Stimulated activated CD4-positive, alpha-beta T cell treated with anti-CD3 and anti-CD28 coated beads, Interleukin-4, amount 100 ng/mL, for 1 hour (primary cell): ENCODE measurements around the gene KCNH5.
"Not testable (repeated sequence)": the region's sequence is repeated elsewhere in the genome, so short reads cannot be mapped to it uniquely, and the experiment has no call there.

Source experiments
- DNase-seq: peaks from one replicate; pipeline ENCODE4 v3.0.0-alpha.2; 2020

The KCNH5 gene

GRCh38 chr14:62864588-62864987 is 180.7 kb downstream of the KCNH5 start:
- no peak for DNase-seq

- not testable (repeated sequence) for DNase-seq
Measured at GRCh38 chr14:62858011-62858410, 187.2 kb downstream of the KCNH5 start.

DNA sequence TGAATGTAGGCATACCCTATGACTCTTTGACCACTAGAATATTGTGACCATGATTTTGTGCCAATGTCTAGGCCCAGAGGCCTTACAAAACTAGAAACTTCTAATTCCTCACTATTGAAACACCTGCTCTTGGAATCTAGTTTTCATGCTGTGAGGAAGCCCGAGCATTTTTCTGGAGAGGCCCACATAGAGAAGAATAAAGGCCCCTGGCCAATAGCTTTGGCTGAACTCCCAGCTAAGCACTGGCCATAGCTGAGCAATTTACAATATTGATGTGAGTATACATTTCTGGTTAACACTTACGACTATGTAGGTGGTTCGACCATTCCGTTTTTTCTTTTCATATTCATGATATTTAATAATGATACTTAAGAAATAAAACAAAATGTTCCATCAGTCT is 190.3 kb downstream of the KCNH5 start:
- DNase-seq = no peak

GRCh38 chr14:62847168-62847567 is 198.1 kb downstream of the KCNH5 start:
- DNase-seq = no peak

- no peak for DNase-seq
Measured at GRCh38 chr14:62844546-62844945, 200.7 kb downstream of the KCNH5 start.

- DNase-seq = no peak
Measured at GRCh38 chr14:62824086-62824485, 221.2 kb downstream of the KCNH5 start.

DNA sequence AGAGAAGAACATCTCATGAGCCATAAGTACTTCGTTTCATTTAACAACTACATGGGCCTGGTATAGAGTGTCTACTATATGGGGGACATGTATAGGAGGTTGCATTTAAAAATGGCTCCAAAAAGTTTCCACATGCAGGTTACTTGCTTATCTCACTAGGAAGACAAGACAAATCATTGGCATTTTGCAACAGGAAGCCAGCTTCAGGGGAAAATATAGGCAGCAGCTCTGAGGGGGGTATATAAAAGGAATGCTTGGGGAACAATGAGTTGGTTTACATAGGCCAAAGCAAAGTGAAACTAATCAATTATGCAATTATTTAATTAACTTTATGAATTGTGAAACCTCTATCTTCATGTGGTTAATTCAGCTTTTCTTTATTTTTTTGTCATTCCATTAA is 225.3 kb downstream of the KCNH5 start:
- DNase-seq = no peak

DNA sequence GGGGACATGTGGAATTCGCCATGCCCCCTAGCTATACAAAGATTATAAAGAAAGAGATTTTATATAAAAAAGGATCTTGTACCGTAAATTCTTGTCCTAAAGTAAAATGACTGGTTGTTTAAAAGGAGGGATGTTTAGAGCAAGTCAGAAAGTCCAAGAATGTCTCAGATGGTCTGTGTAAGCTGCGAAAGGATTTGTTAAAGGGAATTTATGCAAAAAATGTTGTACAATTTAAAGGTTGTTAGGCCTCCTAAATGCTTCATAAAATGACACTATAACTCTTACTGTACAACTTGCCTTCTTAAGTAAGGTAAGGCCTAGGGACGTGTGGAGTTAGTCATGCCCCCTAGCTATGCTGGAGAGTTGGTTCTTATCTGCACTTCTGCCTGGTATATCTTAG is 237.6 kb downstream of the KCNH5 start:
- no peak for DNase-seq

DNA sequence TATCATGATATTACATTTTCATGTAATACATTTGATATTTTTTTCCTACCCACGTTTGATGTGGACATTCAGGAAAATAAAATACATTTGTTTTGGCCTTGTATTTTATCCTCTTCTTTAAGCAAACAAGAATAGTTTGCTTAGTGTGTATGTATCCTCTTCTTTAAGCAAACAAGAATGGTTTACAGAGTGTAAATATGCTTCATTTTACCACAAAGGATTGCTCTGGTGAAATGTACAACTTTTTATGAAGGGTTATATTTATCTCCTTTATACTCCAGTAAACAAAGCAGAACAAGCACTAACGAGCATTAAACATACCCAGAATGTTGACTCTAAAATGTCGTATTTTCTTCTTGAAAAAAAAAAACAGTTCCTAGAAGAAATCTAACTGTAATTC is 244.7 kb downstream of the KCNH5 start:
- no peak for DNase-seq

GRCh38 chr14:62796431-62796830 is 248.8 kb downstream of the KCNH5 start:
- DNase-seq = no peak

DNA sequence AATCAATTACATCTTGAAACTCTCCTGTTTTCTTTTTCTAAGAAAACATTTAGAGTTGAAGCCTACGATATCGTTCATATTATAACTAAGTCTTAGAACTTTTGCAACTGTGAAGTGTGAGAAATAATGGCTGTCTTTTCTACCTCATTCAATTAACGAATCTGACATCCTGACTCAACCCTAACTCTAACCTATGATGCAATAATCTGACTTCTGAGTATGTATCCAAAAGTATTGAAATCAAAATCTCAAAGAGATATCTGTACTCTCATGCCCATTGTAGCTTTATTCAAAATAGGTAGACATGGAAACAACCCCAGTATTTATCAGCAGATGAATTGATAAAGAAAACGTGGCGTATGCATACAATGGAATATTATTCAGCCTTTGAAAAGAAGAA is 252.7 kb downstream of the KCNH5 start:
- DNase-seq = no peak

DNA sequence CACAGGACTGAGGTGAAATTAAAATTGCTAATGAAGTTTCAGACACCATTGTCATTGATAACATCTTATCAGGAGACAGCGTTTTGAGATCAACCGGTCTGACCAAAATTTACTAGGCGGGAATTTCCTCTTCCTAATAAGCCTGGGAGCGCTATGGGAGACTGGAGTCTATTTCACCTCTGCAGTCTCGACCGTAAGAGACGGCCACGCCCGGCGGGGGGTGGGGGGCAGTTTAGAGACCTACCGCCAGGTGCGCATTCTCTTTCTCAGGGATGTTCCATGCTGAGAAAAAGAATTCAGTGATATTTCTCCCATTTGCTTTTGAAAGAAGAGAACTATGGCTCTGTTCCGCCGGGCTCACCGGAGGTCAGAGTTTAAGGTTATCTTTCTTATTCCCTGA is 263.9 kb downstream of the KCNH5 start:
- not testable (repeated sequence) for DNase-seq

GRCh38 chr14:62778852-62779251 is 266.4 kb downstream of the KCNH5 start:
- no peak for DNase-seq

GRCh38 chr14:62778310-62778709 is 266.9 kb downstream of the KCNH5 start:
- no peak for DNase-seq

DNA sequence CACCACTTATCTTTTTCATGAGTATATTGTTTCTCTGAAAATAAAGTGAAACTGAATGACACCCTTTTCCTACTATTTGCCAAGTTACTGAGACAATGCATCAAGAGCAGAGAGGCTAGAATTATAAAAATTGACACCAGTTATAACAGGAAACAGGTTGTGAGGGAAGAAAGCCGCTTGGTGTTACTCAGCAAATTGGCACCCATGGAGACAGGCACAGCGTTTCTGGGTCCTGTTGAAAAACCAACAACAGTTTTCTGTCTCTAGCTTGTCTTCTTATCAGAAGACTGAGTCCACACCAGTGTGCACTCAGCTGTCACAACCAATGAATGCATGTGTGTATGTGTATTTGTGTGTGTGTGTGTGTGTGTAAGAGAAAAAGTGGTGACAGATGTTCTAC is 267.7 kb downstream of the KCNH5 start:
- DNase-seq = no peak

- no peak for DNase-seq
Measured at GRCh38 chr14:62776300-62776699, 269.0 kb downstream of the KCNH5 start.

GRCh38 chr14:62768753-62769152 is 276.5 kb downstream of the KCNH5 start:
- no peak for DNase-seq

- DNase-seq = no peak
Measured at GRCh38 chr14:62763951-62764350, 281.3 kb downstream of the KCNH5 start.

GRCh38 chr14:62759796-62760195 is 285.5 kb downstream of the KCNH5 start:
- no peak for DNase-seq

DNA sequence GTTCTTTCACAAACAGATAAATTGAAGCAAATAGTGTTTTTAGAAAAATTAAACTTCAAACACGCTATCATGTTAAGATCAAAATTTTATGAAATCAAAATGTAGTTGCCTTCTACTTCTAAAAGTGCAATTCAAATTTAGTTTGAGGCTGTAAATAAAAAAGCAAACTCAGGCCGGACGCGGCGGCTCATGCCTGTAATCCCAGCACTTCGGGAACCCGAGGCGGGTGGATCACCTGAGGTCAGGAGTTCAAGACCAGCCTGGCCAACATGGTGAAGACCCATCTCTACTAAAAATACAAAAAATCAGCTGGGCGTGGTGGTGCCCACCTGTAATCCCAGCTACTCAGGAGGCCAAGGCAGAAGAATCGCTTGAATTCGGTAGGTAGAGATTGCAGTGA is 298.4 kb downstream of the KCNH5 start:
- DNase-seq = not testable (repeated sequence)

GRCh38 chr14:62745496-62745895 is 299.8 kb downstream of the KCNH5 start:
- no peak for DNase-seq

GRCh38 chr14:62743560-62743959 is 301.7 kb downstream of the KCNH5 start:
- no peak for DNase-seq

- no peak for DNase-seq
Measured at GRCh38 chr14:62743118-62743517, 302.1 kb downstream of the KCNH5 start.

DNA sequence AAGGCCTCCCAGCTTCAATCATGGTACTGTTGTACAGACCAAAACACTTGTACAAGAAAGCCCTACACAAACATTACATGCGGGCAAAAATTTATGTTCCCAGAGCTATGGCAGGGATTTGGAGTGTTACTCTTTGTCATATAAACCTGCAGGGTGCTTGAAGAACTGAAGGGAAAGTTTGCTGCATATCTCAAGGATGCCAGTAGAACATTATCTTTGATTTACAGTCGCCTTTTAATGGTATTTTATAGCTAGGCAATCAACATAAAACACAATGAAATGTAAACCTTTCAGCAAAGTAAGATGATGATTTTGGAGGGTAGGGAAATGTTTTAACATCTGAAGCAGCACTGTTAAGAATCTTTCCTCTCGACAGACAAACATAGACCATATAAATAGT is 305.6 kb downstream of the KCNH5 start:
- DNase-seq = no peak

DNA sequence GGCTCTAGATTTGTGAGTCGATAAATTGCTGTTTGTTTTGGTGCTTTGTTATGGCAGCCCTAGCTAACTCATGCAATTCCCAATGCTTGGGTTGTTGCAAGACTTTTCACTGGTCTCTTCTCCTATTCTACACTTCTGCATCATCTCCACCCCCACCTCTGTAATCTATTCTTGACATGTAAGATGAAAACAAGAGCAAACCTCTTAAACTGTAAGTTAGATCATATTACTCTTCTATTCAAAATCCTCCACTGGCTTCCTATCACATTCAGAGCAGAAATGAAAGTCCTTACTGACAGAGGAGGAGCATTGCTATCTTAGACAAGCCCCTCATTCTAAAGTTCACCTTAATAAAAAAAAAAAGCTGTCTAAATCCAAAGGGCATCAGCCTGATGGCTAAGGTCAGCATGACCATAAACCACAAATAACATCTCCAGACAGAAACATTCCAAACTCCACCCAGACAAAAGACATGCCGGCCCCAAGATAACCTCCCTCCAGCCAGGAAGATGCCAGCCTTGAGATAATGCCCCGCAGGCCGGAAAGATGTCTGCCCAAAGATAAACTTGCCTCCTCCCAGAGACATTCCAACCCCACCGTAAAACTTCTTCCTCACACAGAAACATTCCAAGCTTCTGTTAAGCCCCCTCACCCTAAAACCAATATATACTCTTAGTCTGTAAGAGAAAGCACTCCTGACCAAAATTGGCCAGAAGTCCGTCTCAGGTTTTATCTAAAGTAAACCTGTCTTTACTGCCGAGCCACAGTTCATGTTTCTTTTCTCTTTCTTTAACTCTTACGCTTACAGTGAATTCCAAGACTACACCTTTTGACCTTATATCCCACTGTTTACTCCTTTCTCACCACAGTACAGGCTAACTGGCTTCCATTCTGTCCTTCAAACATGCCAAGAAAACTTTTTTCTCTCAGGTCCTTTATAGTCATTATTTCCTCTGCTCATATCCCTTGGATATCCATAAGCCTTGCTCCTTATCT is 308.9 kb downstream of the KCNH5 start:
- DNase-seq = no peak
